Panc1 (cell line): Measurements from ENCODE around the gene AJUBA. TPM values are rescaled to one million over a fixed set of nuclear protein-coding genes. Genes with fewer than 3 reads are reported as not detected.
"Not testable (repeated sequence)": the region's sequence is repeated elsewhere in the genome, so short reads cannot be mapped to it uniquely, and the experiment has no call there.

Experiments
- ATAC-seq: fragments of 200-7000 bp; cut with Tn5 transposase; 2 replicates; pipeline ENCODE4 v1.9.1; 2020; ENCODE audit warnings: mild to moderate bottlenecking, moderate library complexity
- BruUV-seq: library from RNA; stranded (reverse); fragments of 400-500 nt; replicated peaks from 2 replicates; lab custom pipeline; 2021; lab: Mats Ljungman, UMichigan
- CTCF ChIA-PET: fragments of 300-600 bp; sonication (Branson Sonifier 250); formaldehyde crosslinking; loops from one replicate; lab custom pipeline; 2022; ENCODE audit warnings: antibody characterized with exemption; lab: Charles Lee
- POLR2A ChIA-PET: fragments of 300-600 bp; sonication (Branson Sonifier 250); formaldehyde crosslinking; loops from one replicate; lab custom pipeline; 2022; ENCODE audit warnings: antibody characterized with exemption; lab: Charles Lee
- DNase-seq: peaks from one replicate; pipeline ENCODE4 v3.0.0-alpha.2; 2010; ENCODE audit warnings: low read depth, low spot score
- H3K27ac ChIP-seq: 2 replicates; pipeline ENCODE4 v1.5.1; 2011; ENCODE audit warnings: mild to moderate bottlenecking, low read length, inconsistent platforms
- H3K27me3 ChIP-seq: fragments of 200-500 bp; sonication (Bioruptor generic); 2 replicates; pipeline ENCODE4 v1.6.0; 2014; ENCODE audit warnings: low read length, inconsistent platforms; ENCODE audit not compliant: control insufficient read depth, insufficient read depth
- H3K36me3 ChIP-seq: fragments of 200-500 bp; sonication (Bioruptor generic); 2 replicates; pipeline ENCODE4 v1.5.1; 2014; ENCODE audit warnings: inconsistent platforms, mild to moderate bottlenecking, low read length, moderate library complexity; ENCODE audit not compliant: control insufficient read depth, insufficient read depth
- H3K4me1 ChIP-seq: 2 replicates; pipeline ENCODE4 v1.5.1; 2011; ENCODE audit warnings: inconsistent platforms, mild to moderate bottlenecking, low read length, moderate library complexity; ENCODE audit not compliant: control insufficient read depth, insufficient read depth
- H3K4me3 ChIP-seq, 2 experiments: 2 replicates each; pipeline ENCODE4 v1.5.1; 2011 to 2012; ENCODE audit warnings: low read depth in 2 of 2, low read length in 2 of 2, mild to moderate bottlenecking in 2 of 2, inconsistent platforms in 1 of 2, moderate library complexity in 1 of 2
- H3K9me3 ChIP-seq: fragments of 200-500 bp; sonication (Bioruptor generic); 2 replicates; pipeline ENCODE4 v1.5.1; 2014; ENCODE audit warnings: low read depth, mild to moderate bottlenecking, inconsistent platforms, low read length, moderate library complexity; ENCODE audit not compliant: control insufficient read depth, insufficient read depth
- CTCF ChIP-seq: fragments of 450-650 bp; IDR thresholded peaks from 2 replicates; pipeline ENCODE4 v1.5.1; 2017; ENCODE audit warnings: mild to moderate bottlenecking
- POLR2AphosphoS5 ChIP-seq: IDR thresholded peaks from 2 replicates; pipeline ENCODE4 v1.6.1; 2012; ENCODE audit warnings: mild to moderate bottlenecking, low read depth, low read length, moderate library complexity
- REST ChIP-seq, 2 experiments: IDR thresholded peaks; 2 replicates each; pipeline ENCODE4 v1.6.1; 2011 to 2012; ENCODE audit warnings: low read depth in 2 of 2, control low read depth in 1 of 2, low read length in 1 of 2, mild to moderate bottlenecking in 1 of 2, moderate library complexity in 1 of 2; ENCODE audit not compliant: insufficient read depth in 1 of 2
- SIN3A ChIP-seq: IDR thresholded peaks from 2 replicates; pipeline ENCODE4 v1.6.1; 2012; ENCODE audit warnings: low read depth, mild to moderate bottlenecking, low read length, moderate library complexity, borderline replicate concordance; ENCODE audit not compliant: insufficient read depth
- TCF7L2 ChIP-seq: IDR thresholded peaks from 2 replicates; pipeline ENCODE4 v1.6.1; 2011; ENCODE audit warnings: mild to moderate bottlenecking, low read depth, low read length, inconsistent platforms
- in situ Hi-C: cut with HindIII; loops from 2 replicates; pipeline ENCODE4 v1.10.0; 2016; ENCODE audit warnings: low sequenced_read_pairs, low pct_unique_long_range_greater_than_20kb
- intact Hi-C: fragments of 100-400 bp; cut with micrococcal nuclease; formaldehyde crosslinking; loops from one replicate; pipeline ENCODE4 v1.10.0; 2022; ENCODE audit not compliant: unreplicated experiment
- total RNA-seq: library from RNA; stranded (reverse); gene quantifications from one replicate; pipeline ENCODE4 v1.2.1, GENCODE V29; 2021; ENCODE audit not compliant: unreplicated experiment

Gene AJUBA
- total RNA-seq, 1 experiment from 2014 or later, result 50.2 TPM

- H3K27ac ChIP-seq, H3K4me1 ChIP-seq, BruUV-seq, H3K27me3 ChIP-seq, intact Hi-C loops, DNase-seq, POLR2A ChIA-PET, H3K9me3 ChIP-seq, CTCF ChIA-PET, H3K36me3 ChIP-seq, in situ Hi-C loops, H3K4me3 ChIP-seq: not testable (repeated sequence)
- ATAC-seq, result 0 out of 2 replicates have a peak, but pooled peaks have one; percentile 28
Measured at GRCh38 chr14:22965916-22966782, 16.2 kb downstream of the AJUBA start.

GRCh38 chr14:22962061-22962676 lies 20.2 kb downstream of the AJUBA start:
- CTCF ChIA-PET, result no interaction called here
- Histone ChIP-seq H3K9me3 (no peaks in the 10 kb centered on the region), H3K36me3 (no peaks in the 10 kb centered on the region), H3K4me3 (no peak overlapping the region), H3K27me3 (no peaks in the 10 kb centered on the region), H3K4me1 (no peaks in the 10 kb centered on the region; the same call in 1 of the 2 replicates), H3K27ac (no peak overlapping the region)
- ATAC-seq, result no peak
- in situ Hi-C loops (no loop called here), intact Hi-C loops (no loop called here)
- no peak for DNase-seq
- TF ChIP-seq CTCF, result no peak
- TF ChIP-seq SIN3A, result no peak
- no peak for TF ChIP-seq POLR2AphosphoS5
- TF ChIP-seq TCF7L2, result no peak
- TF ChIP-seq REST (IDR thresholded peaks at IDR 0.05; ENCODE audit: insufficient read depth in 1 of 2, low read depth in 2 of 2, low read length in 1 of 2), result no peak
- BruUV-seq, result no TSS peak
- POLR2A ChIA-PET, result interaction anchor here (0.6 kb wide), 1 partner anchor 9 kb away, joined by 5 read pairs; no protein-coding TSS in a partner anchor
